ENCODE data around the gene TCP1.
A peak's percentile ranks its signal among the peaks of the same experiment; 100 is the strongest.

TCP1 gene

GRCh38 chr6:159761129-159761872 is 28.1 kb downstream of the TCP1 start:
- no peak for DNase-seq (ENCODE audit: low read depth)
- TF ChIP-seq CTCF (conservative IDR thresholded peaks at IDR 0.05; ENCODE audit: low read depth, low read length), result no peak
- H3K4me3 ChIP-seq (ENCODE audit: low read depth, low read length), result peak overlapping the region; percentile 94

GRCh38 chr6:159760602-159761057 is 28.8 kb downstream of the TCP1 start:
- DNase-seq (ENCODE audit: low read depth), result peak; percentile 66
- no peak for TF ChIP-seq CTCF (conservative IDR thresholded peaks at IDR 0.05; ENCODE audit: low read depth, low read length)
- no peak overlapping the region for H3K4me3 ChIP-seq (ENCODE audit: low read depth, low read length)

GRCh38 chr6:159759645-159760044 is 29.8 kb downstream of the TCP1 start:
- no peak overlapping the region for H3K4me3 ChIP-seq (ENCODE audit: low read depth, low read length)
- no peak for TF ChIP-seq CTCF (conservative IDR thresholded peaks at IDR 0.05; ENCODE audit: low read depth, low read length)
- DNase-seq (ENCODE audit: low read depth), result no peak

- peak; percentile 68 for DNase-seq (ENCODE audit: low read depth)
- no peak overlapping the region for H3K4me3 ChIP-seq (ENCODE audit: low read depth, low read length)
- peak; percentile 44 for TF ChIP-seq CTCF (conservative IDR thresholded peaks at IDR 0.05; ENCODE audit: low read depth, low read length)
These were observed 31.1 kb downstream of the TCP1 start for GRCh38 chr6:159758031-159759001.

GRCh38 chr6:159756508-159756907 is 32.9 kb downstream of the TCP1 start:
- no peak for TF ChIP-seq CTCF (conservative IDR thresholded peaks at IDR 0.05; ENCODE audit: low read depth, low read length)
- H3K4me3 ChIP-seq (ENCODE audit: low read depth, low read length), result no peak overlapping the region
- DNase-seq (ENCODE audit: low read depth), result no peak

- no peak for TF ChIP-seq CTCF (conservative IDR thresholded peaks at IDR 0.05; ENCODE audit: low read depth, low read length)
- no peak overlapping the region for H3K4me3 ChIP-seq (ENCODE audit: low read depth, low read length)
- DNase-seq (ENCODE audit: low read depth), result no peak
These were observed 34.2 kb downstream of the TCP1 start for GRCh38 chr6:159754959-159755914.

Measured in choroid plexus epithelial cell (primary cell).